Colonic mucosa (tissue), 4 donors: ENCODE data around the gene PIERCE2. TPM values are rescaled to one million over a fixed set of nuclear protein-coding genes. Genes with fewer than 3 reads are reported as not detected.
"Not testable (repeated sequence)": the region's sequence is repeated elsewhere in the genome, so short reads cannot be mapped to it uniquely, and the experiment has no call there.

Experiments used
- DNase-seq: peaks from one replicate; pipeline ENCODE4 v3.0.0-alpha.2; 2020
- H3K27ac ChIP-seq: fragments of 200-600 bp; one replicate; pipeline ENCODE4 v1.8.0; 2021
- H3K27me3 ChIP-seq: fragments of 200-600 bp; one replicate; pipeline ENCODE4 v1.8.0; 2021
- H3K36me3 ChIP-seq: fragments of 200-600 bp; one replicate; pipeline ENCODE4 v1.8.0; 2021
- H3K4me1 ChIP-seq: fragments of 200-600 bp; one replicate; pipeline ENCODE4 v1.8.0; 2021; ENCODE audit warnings: mild to moderate bottlenecking
- H3K4me3 ChIP-seq: fragments of 200-600 bp; one replicate; pipeline ENCODE4 v1.8.0; 2021
- H3K9ac ChIP-seq, 2 donors: one replicate each; pipeline ENCODE4 v1.7.0; 2013; ENCODE audit warnings: control low read depth in 2 of 2, low read depth in 2 of 2, low read length in 2 of 2
- H3K9me3 ChIP-seq: fragments of 200-600 bp; one replicate; pipeline ENCODE4 v1.8.0; 2021
- CTCF ChIP-seq: fragments of 200-600 bp; IDR thresholded peaks from one replicate; pipeline ENCODE4 v1.8.0; 2022; ENCODE audit warnings: antibody characterized with exemption, mild to moderate bottlenecking
- intact Hi-C: fragments of 100-400 bp; cut with DNase I; formaldehyde crosslinking; loops from one replicate; pipeline ENCODE4 v1.14.1; 2022
- total RNA-seq, 2 donors: library from RNA; stranded (reverse); fragmentation: NEBNext Ultra II Directional in 1 of 2; extraction: Animal tissue kit (Norgen Biotek cat#: 25700) in 1 of 2; gene quantifications; one replicate each; pipeline ENCODE4 v1.2.1, GENCODE V29; 2021
- donor health status: healthy.
- donor health status: DM: no; HTN: no; CAD: no.
- donor health status: DM: no; HTN: no; CAD: no.

Gene PIERCE2
- total RNA-seq, 2 donors from 2014 or later: 5.8 to 11.4 TPM

- no peak for DNase-seq
- peaks cover 11% of the 10 kb centered on the region for H3K4me1 ChIP-seq
- no peaks in the 10 kb centered on the region for H3K27me3 ChIP-seq
- H3K27ac ChIP-seq: peak overlapping the region; percentile 6
- H3K4me3 ChIP-seq: no peak overlapping the region
- no peaks in the 10 kb centered on the region for H3K36me3 ChIP-seq
- intact Hi-C loops: no loop called here
- no peak for TF ChIP-seq CTCF
- no peaks in the 10 kb centered on the region for H3K9me3 ChIP-seq
- H3K9ac ChIP-seq: no peak overlapping the region
Observed at GRCh38 chr15:55403531-55403930, 4.8 kb upstream of the PIERCE2 start.

DNA sequence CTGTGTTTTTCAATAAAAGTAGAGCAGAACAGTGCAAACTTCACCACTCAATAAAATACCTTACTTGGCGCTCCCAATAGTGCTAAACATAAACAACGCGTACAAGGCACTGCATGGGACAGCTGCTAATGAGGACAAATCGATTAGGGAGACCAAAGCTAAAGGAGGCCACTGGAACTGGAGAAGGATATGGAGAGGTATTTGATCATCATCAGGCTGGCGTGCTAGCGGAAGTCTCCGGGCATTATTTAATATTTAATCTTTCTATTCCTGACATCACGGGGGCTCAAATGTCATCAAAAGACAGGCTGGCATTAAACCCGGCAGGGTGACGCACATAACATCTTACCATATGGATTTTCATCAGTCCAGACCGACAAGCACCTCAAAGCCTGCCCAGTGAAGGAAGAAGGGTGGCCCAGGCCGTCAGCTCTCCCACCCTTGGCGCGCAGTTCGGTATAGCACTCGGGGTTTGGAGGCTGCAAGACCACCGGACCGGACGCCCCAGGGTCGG is 740 bp upstream of the PIERCE2 start:
- no peak for TF ChIP-seq CTCF
- intact Hi-C loops: no loop called here
- no peaks in the 10 kb centered on the region for H3K27me3 ChIP-seq

DNA sequence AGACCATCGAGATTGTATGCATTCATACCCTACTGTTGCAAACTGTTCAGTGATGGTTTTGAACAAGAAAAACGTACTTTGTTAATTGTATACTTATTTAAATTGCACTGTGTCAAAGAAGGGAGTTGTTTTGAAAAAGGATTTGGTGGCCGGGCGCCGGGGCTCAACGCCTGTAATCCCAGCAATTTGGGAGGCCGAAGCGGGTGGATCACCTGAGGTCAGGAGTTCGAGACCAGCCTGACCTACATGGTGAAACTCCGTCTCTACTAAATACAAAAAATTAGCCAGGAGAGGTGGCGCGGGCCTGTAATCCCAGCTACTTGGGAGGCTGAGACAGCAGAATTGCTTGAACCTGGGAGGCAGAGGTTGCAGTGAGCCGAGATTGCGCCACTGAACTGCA is 681 bp downstream of the PIERCE2 start:
- H3K36me3 ChIP-seq, DNase-seq, H3K4me1 ChIP-seq, intact Hi-C loops, H3K9me3 ChIP-seq, H3K27me3 ChIP-seq: not testable (repeated sequence)
- peak overlapping the region in 1 of 2 donors; percentile 90 for H3K9ac ChIP-seq
- H3K27ac ChIP-seq: peak overlapping the region; percentile 92
- peak overlapping the region; percentile 75 for H3K4me3 ChIP-seq

More for the DNA sequence above, 740 bp upstream of the PIERCE2 start:
- Histone ChIP-seq H3K9me3 (no peaks in the 10 kb centered on the region), H3K36me3 (no peaks in the 10 kb centered on the region), H3K4me1 (peaks cover 9% of the 10 kb centered on the region), H3K4me3 (peak overlapping the region; percentile 75), H3K9ac (peak overlapping the region; percentile 90 to 94), H3K27ac (peak overlapping the region; percentile 92)
- DNase-seq: no peak

DNA sequence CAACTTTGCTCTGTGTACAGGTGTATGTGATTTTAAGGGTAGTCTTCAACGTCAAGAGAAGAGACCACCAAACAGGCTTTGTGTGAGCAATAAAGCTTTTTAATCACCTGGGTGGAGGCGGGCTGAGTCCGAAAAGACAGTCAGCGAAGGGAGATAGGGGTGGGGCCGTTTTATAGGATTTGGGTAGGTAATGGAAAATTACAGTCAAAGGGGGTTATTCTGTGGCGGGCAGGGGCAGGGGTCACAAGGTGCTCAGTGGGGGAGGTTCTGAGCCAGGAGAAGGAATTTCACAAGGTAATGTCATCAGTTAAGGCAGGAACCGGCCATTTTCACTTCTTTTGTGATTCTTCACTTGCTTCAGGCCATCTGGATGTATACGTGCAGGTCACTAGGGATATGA is 9.4 kb downstream of the PIERCE2 start:
- not testable (repeated sequence) for H3K4me1 ChIP-seq

GRCh38 chr15:55420171-55420866 is 12.0 kb downstream of the PIERCE2 start:
- intact Hi-C loops: no loop called here
- no peak for TF ChIP-seq CTCF
- no peaks in the 10 kb centered on the region for H3K27me3 ChIP-seq
- H3K9ac ChIP-seq: no peak overlapping the region
- no peak overlapping the region for H3K27ac ChIP-seq
- peaks cover 4% of the 10 kb centered on the region for H3K4me1 ChIP-seq
- DNase-seq: no peak
- H3K36me3 ChIP-seq: no peaks in the 10 kb centered on the region
- H3K9me3 ChIP-seq: no peaks in the 10 kb centered on the region
- H3K4me3 ChIP-seq: no peak overlapping the region

More for the DNA sequence above, 9.4 kb downstream of the PIERCE2 start:
- H3K9ac ChIP-seq, H3K36me3 ChIP-seq, intact Hi-C loops, H3K9me3 ChIP-seq, H3K27me3 ChIP-seq, H3K4me3 ChIP-seq: not testable (repeated sequence)
- DNase-seq: peak; percentile 53
- H3K27ac ChIP-seq: peak overlapping the region; percentile 47

DNA sequence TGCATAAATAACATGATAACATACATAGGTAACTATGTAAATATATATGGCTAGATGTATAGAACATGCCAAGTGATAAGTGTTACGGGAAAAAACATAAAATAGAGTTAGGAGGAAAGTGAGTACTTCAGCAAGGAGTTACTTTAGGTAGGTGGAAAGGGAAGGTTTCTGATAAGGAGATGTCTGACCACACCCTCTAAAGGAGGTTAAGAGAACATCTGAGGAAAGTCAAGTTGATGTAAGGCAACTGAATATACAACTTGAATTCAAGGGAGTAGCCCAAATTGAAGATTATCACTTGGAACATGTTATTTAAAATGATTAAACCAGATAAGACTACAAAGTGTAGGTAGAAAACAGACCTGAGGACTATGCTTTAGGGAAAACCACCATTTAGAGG is 13.8 kb downstream of the PIERCE2 start:
- Histone ChIP-seq H3K9me3 (no peaks in the 10 kb centered on the region), H3K27ac (no peak overlapping the region), H3K27me3 (no peaks in the 10 kb centered on the region), H3K4me1 (peaks cover 4% of the 10 kb centered on the region), H3K4me3 (no peak overlapping the region), H3K36me3 (no peaks in the 10 kb centered on the region), H3K9ac (no peak overlapping the region)
- no peak for TF ChIP-seq CTCF
- no peak for DNase-seq
- intact Hi-C loops: no loop called here
